K562 (cell line): ENCODE results near the gene KCNC3. TPM values are rescaled to one million over a fixed set of nuclear protein-coding genes. Genes with fewer than 3 reads are reported as not detected.

Experiments used
- CCNT2 ChIP-seq: IDR thresholded peaks from 2 replicates; pipeline ENCODE4 v1.6.1; 2011; ENCODE audit warnings: borderline replicate concordance, low read depth, mild to moderate bottlenecking, moderate library complexity, mixed read lengths, low read length; ENCODE audit not compliant: insufficient read length; ENCODE audit errors: extremely low read depth
- MED1 ChIP-seq: sonication (generic); formaldehyde crosslinking; IDR thresholded peaks from 2 replicates; pipeline ENCODE4 v1.8.1; 2023; ENCODE audit warnings: missing genetic modification reagents, borderline replicate concordance
- MGA ChIP-seq: fragments of 450-650 bp; IDR thresholded peaks from 2 replicates; pipeline ENCODE4 v1.6.1; 2016; ENCODE audit warnings: mild to moderate bottlenecking, moderate library complexity
- NFXL1 ChIP-seq: fragments of 450-650 bp; formaldehyde crosslinking; IDR thresholded peaks from 2 replicates; pipeline ENCODE4 v1.4.0; 2021; ENCODE audit warnings: mild to moderate bottlenecking
- RBM14 ChIP-seq: fragments of 200-400 bp; formaldehyde crosslinking; IDR thresholded peaks from 2 replicates; pipeline ENCODE4 v1.6.1; 2018; ENCODE audit warnings: low read depth, mild to moderate bottlenecking, low read length, moderate library complexity, borderline replicate concordance; ENCODE audit not compliant: insufficient read depth
- RBM15 ChIP-seq: fragments of 200-400 bp; formaldehyde crosslinking; IDR thresholded peaks from 2 replicates; pipeline ENCODE4 v1.6.1; 2018; ENCODE audit warnings: mild to moderate bottlenecking, low read length, moderate library complexity; ENCODE audit not compliant: insufficient read depth
- SMARCB1 ChIP-seq: IDR thresholded peaks from 2 replicates; pipeline ENCODE4 v1.6.1; 2011; ENCODE audit warnings: improper control_type of control experiment, low read depth; ENCODE audit not compliant: insufficient read length
- TAF15 ChIP-seq: fragments of 200-400 bp; formaldehyde crosslinking; IDR thresholded peaks from 2 replicates; pipeline ENCODE4 v1.6.1; 2017; ENCODE audit warnings: mild to moderate bottlenecking, low read depth, low read length, moderate library complexity
- THRA ChIP-seq: fragments of 450-650 bp; IDR thresholded peaks from 2 replicates; pipeline ENCODE4 v1.6.1; 2017; ENCODE audit warnings: mild to moderate bottlenecking, moderate library complexity
- ZNF431 ChIP-seq: sonication (generic); formaldehyde crosslinking; IDR thresholded peaks from 2 replicates; pipeline ENCODE4 v1.8.0; 2022; ENCODE audit warnings: mild to moderate bottlenecking, missing genetic modification reagents
- ZNF561 ChIP-seq: fragments of 450-650 bp; formaldehyde crosslinking; conservative IDR thresholded peaks from 2 replicates; pipeline ENCODE4 v1.4.0; 2020; ENCODE audit warnings: mild to moderate bottlenecking, moderate library complexity
- ZNF766 ChIP-seq: fragments of 200-800 bp; sonication (Bioruptor generic); conservative IDR thresholded peaks from 2 replicates; pipeline ENCODE4 v1.6.1; 2016; ENCODE audit warnings: missing genetic modification characterization, missing compliant biosample characterization
- ZSCAN32 ChIP-seq: fragments of 450-650 bp; formaldehyde crosslinking; IDR thresholded peaks from 2 replicates; pipeline ENCODE4 v1.4.0; 2020; ENCODE audit warnings: mild to moderate bottlenecking, moderate library complexity
- polyA plus RNA-seq, 8 experiments: library from polyadenylated mRNA; depleted of rRNA in 4 of 8; stranded (reverse) in 5 of 8; unstranded in 3 of 8; fragments of >200 nt; fragmentation: Nextera tagmentation in 2 of 8; fragmentation: Illumina TruSeq in 1 of 8; extraction: Ambion mirVana in 2 of 8; extraction: Trizol in 1 of 8; gene quantifications; 2 replicates each; pipeline versions ENCODE4 v1.2.1 to v1.2.3, GENCODE V29; 2011 to 2014; ENCODE audit warnings: inconsistent platforms in 1 of 8, missing spikeins in 1 of 8
- total RNA-seq, 7 experiments: library from RNA; depleted of rRNA in 6 of 7; stranded (reverse); fragments of >200 nt in 6 of 7; fragmentation: Illumina TruSeq in 2 of 7; extraction: Trizol in 2 of 7; gene quantifications; 2 replicates each; pipeline versions ENCODE4 v1.2.1 to v1.2.3, GENCODE V29; 2011 to 2021; ENCODE audit warnings: low replicate concordance in 1 of 7

KCNC3 gene
- total and polyA plus RNA-seq, 9 of the 15 experiments (the other 6 are each of a cell fraction or from before 2014, with no cell fraction given): 0.03 to 26.2 (median 2.0) TPM

- TF ChIP-seq MGA (no peak; the same call in 1 of the 2 replicates), ZSCAN32 (CRISPR knock-in tag) (no peak), ZNF431 (no peak), THRA (no peak), CCNT2 (no peak), MED1 (CRISPR knock-in tag) (no peak), SMARCB1 (no peak), RBM14 (no peak), ZNF766 (CRISPR knock-in tag) (no peak), NFXL1 (CRISPR knock-in tag) (no peak), RBM15 (no peak), TAF15 (no peak), ZNF561 (CRISPR knock-in tag) (no peak)
These were observed at the start of gene KCNC3 (continued) for GRCh38 chr19:50329146-50329925.
